Measurements from ENCODE around the gene CAV2. TPM values are rescaled to one million over a fixed set of nuclear protein-coding genes. Genes with fewer than 3 reads are reported as not detected.

Gene CAV2
- total and polyA plus RNA-seq, 9 of the 15 experiments (the other 6 are each of a cell fraction or from before 2014, with no cell fraction given): 16.1 to 137 (median 38.3) TPM

- peak; percentile 84 for TF ChIP-seq ZNF395 (CRISPR knock-in tag; IDR thresholded peaks at IDR 0.05)
- peak; percentile 59; the same call in 1 of the 2 replicates for TF ChIP-seq TEAD2 (tag; IDR thresholded peaks at IDR 0.05)
- TF ChIP-seq PPARD (CRISPR knock-in tag; IDR thresholded peaks at IDR 0.05): no peak
- TF ChIP-seq MNT (conservative IDR thresholded peaks at IDR 0.05): peak; percentile 93 to 97
- 0 out of 2 replicates have a peak, but pooled peaks have one; percentile 51 for TF ChIP-seq ZNF583 (CRISPR knock-in tag; IDR thresholded peaks at IDR 0.05)
- peak; percentile 42; the same call in 1 of the 2 replicates for TF ChIP-seq ZNF766 (CRISPR knock-in tag; conservative IDR thresholded peaks at IDR 0.05)
- no peak for TF ChIP-seq ZKSCAN8 (CRISPR knock-in tag; IDR thresholded peaks at IDR 0.05)
- TF ChIP-seq MYBL2 (IDR thresholded peaks at IDR 0.05; ENCODE audit: low read depth): no peak
- no peak for TF ChIP-seq MYBL2 (CRISPR knock-in tag; IDR thresholded peaks at IDR 0.05; ENCODE audit: borderline replicate concordance)
- TF ChIP-seq ZNF354B (CRISPR knock-in tag; IDR thresholded peaks at IDR 0.05): 0 out of 2 replicates have a peak, but pooled peaks have one; percentile 30
- peak in 1 of 2 experiments; percentile 72; a peak in 1 of 4 replicates for TF ChIP-seq ZNF639 (CRISPR knock-in tag; conservative IDR thresholded peaks at IDR 0.05 in 1 of 2, IDR thresholded peaks at IDR 0.05 in 1 of 2)
- no peak for TF ChIP-seq ATF1 (CRISPR knock-in tag; IDR thresholded peaks at IDR 0.05)
- peak; percentile 46 for TF ChIP-seq ATF1 (tag; IDR thresholded peaks at IDR 0.05)
- TF ChIP-seq ZNF584 (CRISPR knock-in tag; IDR thresholded peaks at IDR 0.05; ENCODE audit: low read depth): peak; percentile 26; the same call in 1 of the 2 replicates
- peak in 1 of 2 experiments; percentile 73; a peak in 1 of 4 replicates for TF ChIP-seq MCM7 (IDR thresholded peaks at IDR 0.05)
- TF ChIP-seq ZNF589 (CRISPR knock-in tag; IDR thresholded peaks at IDR 0.05; ENCODE audit: low read depth): peak; percentile 90
- no peak for TF ChIP-seq ZNF740 (CRISPR knock-in tag; IDR thresholded peaks at IDR 0.05)
- no peak for TF ChIP-seq ZNF740 (tag; IDR thresholded peaks at IDR 0.05)
- peak; percentile 79; the same call in 1 of the 2 replicates for TF ChIP-seq BCL6 (CRISPR knock-in tag; IDR thresholded peaks at IDR 0.05)
- TF ChIP-seq EP400 (IDR thresholded peaks at IDR 0.05): peak; percentile 86
- no peak for TF ChIP-seq TAF1 (IDR thresholded peaks at IDR 0.05; ENCODE audit: control insufficient read depth, extremely low read depth, insufficient read depth, low read length, severe bottlenecking)
- TF ChIP-seq RHOXF2B (CRISPR knock-in tag; conservative IDR thresholded peaks at IDR 0.05): 0 out of 2 replicates have a peak, but pooled peaks have one; percentile 67
Observed at GRCh38 chr7:116511552-116512519, 12.3 kb downstream of the CAV2 start (continued).

Data from K562 (cell line).